T1000 (cell line): Measurements from ENCODE around the gene GOLGA6C.
"Not testable (repeated sequence)": the region's sequence is repeated elsewhere in the genome, so short reads cannot be mapped to it uniquely, and the experiment has no call there.

ENCODE experiments used
- DNase-seq: peaks from one replicate; lab custom pipeline; 2025; ENCODE audit warnings: mixed read lengths; lab: John Stamatoyannopoulos, UW

The GOLGA6C gene

GRCh38 chr15:75227112-75227511, 31.0 kb upstream of the GOLGA6C start:
- not testable (repeated sequence) for DNase-seq

DNA sequence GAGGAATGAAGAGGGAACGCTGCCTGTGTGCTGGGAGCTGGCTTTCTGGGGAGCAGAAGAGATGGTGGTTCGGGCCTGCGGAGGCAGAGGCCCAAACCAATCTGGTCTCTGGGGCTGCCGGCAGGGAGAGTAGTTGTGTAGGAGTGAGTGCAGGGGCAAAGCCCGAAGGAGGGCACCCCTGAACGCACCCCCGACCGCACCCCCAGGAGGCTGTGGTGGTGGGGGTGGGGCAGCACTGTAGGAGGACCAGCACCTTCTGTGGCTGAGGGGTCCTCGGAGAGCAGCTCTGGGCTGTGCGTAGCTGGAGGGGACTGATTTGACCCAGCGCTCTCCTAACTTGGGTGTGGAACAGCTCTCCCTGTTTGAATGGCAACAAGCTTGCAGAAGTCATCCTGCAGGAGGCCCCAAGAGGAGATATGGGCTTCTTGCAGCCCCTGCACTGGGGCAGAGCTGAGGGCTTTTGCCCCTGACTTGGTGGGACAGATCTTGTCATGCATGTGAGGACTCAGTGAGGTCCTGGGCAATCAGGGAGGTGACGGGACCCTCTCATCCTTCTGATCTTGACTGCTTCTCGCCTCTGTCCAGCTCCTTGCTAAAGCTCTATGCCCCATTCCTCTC, 30.4 kb upstream of the GOLGA6C start:
- DNase-seq: no peak

DNA sequence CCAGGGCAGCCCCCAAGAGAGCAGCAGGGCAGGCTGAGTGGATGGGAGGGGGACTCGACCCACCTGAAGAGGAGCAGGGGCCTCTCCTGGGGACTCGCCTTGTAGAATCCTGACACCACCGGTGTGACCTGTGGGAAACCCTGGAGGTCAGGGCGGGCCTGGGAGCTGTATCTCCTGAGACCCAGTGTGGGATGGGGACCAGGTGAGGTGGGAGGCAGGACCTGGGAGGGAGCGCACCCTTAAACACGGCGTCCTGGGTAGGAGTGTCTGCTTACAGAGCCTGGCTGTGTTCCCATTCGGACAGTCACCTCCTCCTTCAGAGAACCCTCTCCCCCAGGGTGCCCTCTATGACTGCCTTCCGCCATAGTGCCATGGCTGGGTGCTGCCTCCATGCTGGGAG, 29.3 kb upstream of the GOLGA6C start:
- no peak for DNase-seq

- DNase-seq: no peak
Measured at GRCh38 chr15:75229191-75230015, 28.7 kb upstream of the GOLGA6C start.

DNA sequence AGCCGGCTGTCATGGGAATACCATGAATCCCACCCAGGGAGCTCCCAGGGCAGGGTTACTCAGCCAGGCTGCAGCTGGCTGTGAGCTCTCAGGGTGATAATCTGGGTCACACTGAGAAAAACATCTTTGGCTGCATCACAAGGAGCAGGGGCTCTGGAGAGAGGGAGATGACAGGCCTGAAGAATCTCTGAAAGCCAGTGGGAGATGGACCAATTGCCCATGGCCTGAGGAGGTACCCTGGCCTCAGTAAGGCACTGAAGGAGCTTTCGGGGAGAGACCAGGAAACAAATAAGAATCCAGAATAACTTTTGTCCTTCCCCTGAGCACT, 28.2 kb upstream of the GOLGA6C start:
- DNase-seq: no peak

DNA sequence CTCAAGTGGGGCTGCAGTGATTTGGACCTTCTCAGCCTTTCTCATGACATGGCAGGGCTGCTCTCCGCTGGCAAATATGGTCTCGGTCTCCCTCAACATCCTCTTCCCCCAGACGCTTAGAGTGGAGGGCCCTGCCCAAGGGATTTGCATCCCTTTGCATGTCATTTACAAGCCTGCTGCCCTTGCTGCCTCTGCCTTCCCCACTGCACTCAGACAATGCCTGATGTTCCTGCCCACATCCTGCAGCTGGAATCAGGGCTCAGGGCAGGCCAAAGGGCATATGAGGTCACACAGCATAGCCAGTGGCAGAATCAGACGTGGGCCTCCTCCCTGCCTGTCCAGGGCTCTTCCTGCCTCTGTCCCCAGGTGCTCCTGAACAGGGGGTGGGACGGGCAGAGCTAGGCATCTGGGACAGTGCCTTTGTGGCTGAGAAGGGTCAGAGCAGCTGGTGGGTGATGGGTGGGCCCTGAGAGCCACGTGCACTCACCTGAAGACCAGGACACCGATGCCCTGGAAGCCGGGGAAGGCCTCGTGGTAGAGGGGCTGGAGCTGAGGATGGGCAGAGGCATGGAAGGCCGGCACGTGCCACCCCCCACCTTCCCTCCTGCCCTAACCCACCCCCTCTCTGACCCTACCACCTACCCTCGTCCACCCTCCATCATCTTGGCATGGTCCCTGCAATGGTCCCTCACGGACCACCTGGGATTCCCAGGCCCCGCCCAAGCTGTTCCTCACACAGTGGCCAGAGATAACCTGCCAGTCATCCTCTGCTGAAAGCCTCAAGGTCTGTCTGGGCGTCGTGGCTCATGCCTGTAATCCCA, 27.4 kb upstream of the GOLGA6C start:
- DNase-seq: no peak

- DNase-seq: no peak
Measured at GRCh38 chr15:75231836-75232235, 26.3 kb upstream of the GOLGA6C start.

- DNase-seq: no peak
Measured at GRCh38 chr15:75232252-75232813, 25.8 kb upstream of the GOLGA6C start.

DNA sequence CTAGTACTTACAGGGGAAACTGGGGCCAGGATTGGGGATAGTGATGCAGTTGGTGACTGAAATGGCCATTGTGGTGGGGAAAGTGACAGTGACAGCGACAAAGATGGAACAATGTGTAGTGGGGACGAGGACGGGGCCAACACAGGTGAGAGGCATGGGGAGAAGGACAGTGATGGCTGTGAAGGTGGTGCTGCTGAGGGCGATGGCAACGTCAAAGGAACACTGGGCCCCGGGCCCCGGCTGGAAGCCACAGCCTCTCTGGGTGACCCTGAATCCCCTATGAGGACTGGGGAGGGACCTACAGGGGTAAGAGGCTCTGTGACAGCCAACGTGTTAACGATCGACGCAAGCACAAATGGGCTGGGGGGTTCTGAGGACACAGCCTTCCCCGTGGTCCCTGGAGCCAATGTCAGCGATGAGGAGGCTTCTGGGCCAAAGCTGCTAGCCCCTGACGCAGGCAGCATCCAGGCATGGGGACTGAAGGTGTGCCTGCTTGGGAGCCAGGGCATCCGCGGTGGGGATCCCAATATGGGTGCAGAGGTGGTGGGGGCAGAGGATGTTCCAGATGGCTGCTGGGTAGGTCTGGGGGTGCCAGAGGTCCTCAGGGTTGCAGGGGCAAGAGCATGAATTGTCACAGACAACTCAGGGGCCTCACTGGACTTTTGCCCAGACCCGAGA, 25.2 kb upstream of the GOLGA6C start:
- no peak for DNase-seq

DNA sequence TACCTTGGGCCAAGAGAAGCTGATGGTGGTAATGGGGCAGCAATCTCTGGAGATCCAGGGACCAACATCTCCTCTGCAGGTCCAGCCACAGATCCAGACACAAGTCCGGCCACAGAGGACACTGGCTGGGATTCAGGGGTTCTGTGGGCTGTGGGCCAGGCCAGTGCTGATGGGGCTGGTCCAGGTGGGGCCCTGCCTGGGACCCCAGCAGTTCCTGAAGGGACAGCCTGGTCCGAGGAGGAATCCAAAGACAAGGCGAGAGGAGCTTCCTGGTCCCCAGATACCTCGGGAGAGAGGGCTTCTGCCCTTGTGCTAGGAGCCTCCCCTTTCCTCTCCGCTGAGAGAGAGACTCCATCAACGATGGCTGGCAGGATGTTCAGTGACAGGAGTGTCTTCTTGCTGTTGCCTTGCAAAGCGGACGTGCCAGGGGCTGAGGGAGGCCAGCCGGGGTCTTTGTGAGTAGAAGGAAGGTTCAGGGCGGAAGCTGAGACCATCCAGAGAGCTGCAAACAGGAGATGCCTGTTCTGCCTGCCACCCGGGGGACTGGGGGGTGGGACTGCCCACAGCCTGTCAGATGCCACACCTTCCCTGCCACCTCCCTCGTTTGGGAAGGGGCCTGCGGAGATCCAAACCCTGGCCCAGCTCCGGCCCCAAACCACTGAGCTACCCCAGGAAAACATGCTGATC, 24.5 kb upstream of the GOLGA6C start:
- DNase-seq: no peak

GRCh38 chr15:75234191-75234810, 23.8 kb upstream of the GOLGA6C start:
- DNase-seq: no peak

DNA sequence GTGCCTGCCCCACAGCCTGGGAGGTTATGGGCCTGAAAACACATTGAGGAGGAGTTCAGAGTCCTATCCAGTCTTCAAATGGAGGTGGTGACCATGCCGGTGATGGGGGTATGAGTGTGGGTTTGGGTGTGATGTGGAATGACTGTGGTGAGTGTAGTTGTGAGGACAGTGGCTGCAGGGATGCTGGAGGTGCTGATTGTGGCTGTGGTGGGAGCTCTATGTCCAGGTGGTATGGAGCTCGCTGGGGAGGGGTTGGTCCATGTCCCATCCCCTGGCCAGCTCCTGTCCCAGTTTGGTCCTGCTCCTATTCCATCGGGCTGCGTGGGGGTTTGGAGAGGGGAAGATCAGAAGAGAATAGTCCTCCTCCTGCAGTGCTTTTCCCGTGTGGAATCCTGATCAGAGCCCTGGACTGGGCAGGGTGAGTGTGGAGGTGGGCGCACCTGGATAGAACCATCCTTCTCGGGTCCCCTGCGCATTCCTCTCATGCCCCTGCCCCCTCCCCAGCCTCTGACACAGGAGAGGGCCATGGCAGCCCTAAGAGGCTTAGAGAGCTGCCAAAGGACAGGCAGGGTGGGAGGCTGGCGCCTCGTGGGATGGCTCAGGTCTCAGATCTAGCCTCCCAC, 23.0 kb upstream of the GOLGA6C start:
- DNase-seq: no peak

DNA sequence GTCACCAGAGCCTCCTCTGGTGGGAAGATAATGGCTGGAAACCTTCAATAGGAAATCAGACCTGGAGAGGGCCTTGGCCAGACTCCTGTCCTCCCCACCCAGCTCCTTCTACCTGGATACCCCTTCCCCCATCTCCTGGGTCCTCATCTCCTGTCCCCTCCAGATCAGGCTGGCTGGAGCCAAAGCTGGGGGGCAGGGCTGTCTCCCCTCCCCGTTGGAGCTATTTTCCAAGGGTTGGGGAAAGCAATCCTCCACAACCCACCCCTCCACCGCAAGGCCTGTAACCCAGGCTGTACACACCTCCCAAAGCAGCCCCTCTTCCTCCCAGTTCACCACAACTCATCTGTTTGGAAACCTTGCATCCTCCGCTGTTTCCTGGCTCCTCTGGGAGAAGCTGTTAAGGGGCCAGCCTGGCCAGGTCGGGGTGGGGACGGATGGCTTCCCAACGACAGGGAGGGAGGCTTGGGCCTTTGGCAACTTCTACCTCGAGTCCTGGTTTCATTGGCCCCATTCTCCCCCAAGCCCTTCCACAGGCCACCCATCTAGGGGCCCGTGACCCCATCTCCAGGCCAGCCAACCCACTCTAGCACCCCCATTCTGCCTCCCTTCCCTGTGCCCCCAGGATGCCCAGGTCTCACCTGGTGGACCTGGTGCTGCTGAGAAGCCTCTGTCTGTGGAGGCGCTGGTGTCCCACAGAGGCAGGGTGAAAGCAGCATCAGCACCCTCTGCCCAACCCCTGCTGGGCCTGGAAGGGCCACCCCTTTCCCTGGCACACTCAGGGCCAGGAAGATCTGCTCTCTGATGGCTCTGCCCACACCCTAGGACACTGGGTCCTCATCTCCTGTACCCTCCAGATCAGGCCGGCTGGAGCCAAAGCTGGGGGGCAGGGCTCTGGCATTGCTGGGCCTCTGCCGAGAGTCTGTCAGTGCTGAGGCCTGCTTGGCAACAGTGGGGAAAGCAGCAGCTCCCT, 22.1 kb upstream of the GOLGA6C start:
- no peak for DNase-seq

DNA sequence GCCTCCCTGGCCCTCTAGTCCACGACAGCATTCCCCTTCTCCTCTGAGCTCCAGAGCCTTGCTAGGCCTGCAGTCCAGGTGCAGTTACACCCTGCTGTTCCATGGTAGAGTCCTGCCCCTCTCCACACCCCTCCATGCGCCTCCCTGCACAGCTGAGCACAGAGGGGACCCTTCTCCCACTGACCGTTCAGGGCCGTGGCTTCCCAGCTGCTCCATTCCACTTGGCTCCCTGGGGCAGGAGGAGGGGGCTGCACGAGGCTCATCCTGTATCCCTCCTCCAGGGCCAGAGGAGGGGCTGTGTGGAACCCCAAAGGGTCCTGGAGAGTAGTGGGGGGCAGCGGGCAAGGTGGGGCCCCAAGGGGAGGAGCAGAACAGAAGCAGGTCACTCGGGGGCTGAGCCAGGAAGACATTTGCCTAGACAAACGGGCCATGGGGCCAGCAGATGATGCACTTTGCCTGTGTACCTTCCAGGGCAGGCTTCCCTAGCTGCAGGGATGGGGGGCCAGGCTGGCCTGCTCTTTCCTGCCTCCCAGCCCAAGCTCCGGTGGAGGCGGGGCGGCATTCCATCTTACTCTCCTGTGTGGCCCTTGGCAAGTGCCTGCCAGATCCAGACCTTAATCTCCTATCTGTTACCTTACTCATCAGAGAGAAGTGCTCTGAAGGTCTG, 20.7 kb upstream of the GOLGA6C start:
- DNase-seq: no peak

DNA sequence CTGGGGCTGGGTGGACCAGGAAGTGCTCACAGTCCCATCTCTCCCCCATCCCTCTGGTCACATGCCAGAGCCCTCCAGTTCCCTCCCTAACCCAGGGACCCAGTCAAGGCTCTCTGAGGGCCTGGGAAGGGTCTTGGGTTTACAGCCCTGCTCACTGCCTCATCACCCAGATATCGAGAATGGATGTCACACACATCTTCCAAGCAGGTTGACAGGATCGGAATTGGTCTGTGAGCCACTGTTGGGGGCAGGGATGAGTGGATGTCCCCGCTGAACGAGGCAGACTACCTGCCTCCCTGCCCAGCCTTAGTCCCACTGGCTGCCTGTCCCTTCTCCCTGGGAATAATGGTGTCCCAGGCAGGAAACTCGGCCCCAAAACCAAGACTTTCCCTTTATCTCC, 20.0 kb upstream of the GOLGA6C start:
- no peak for DNase-seq

DNA sequence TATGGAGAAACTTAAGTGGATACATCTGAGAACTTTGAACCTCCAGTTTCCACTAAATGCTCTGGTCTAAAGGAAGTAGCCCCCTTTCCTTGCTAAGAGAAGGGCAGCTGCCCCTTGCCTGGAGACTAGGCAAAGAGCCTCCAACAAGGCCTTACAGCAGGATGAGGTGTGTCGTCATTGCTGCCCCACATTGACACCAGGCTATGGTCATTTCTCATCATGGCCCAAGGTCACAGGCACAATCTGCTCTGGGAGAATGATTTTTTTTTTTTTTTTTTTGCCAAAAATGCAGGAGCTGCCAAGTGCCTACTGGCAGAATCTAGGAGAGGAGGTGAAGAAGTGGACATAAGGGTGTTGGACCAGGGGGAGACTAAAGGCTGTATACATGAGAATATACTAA, 12.4 kb upstream of the GOLGA6C start:
- not testable (repeated sequence) for DNase-seq

DNA sequence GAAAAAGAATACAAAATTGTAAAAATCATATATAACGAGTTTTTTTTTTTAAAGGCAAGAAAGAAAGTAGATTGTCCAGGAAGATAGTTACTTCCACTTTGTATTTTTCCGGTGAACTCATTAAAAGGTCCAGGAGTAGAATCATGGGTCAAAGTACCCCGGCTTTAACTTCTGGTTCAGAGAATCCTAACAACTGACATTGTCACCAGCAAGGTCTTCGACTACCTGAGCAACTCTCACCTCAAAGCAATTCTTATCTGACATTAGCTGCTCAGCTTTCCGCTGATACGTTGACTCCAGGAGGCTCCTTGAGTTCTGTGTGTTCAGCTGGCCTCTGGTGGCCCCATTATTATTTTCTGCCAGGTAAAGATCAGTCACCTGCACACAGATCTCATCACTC, 9.1 kb upstream of the GOLGA6C start:
- DNase-seq: not testable (repeated sequence)

DNA sequence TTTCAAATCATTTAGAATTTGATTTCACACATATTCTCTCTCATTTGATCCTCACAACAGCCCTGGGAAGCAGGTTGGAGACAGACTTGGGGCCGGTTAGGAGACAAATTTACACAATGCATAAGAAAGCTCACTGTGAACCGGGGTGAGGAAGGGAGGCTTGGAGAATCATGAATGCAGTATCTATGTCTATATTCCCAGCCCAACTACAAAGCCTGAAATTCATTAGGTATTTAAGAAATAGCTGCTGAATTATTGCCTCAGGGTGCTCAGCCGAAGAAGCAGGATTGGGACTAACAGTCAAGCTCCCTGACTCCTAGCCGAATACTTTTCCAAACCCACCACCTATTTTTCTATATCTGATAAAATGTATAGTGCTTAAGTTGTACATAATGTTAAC, 8.4 kb upstream of the GOLGA6C start:
- no peak for DNase-seq

GRCh38 chr15:75251343-75251742, 6.8 kb upstream of the GOLGA6C start:
- not testable (repeated sequence) for DNase-seq
